ENCODE measurements around the gene LRPAP1.

DNA sequence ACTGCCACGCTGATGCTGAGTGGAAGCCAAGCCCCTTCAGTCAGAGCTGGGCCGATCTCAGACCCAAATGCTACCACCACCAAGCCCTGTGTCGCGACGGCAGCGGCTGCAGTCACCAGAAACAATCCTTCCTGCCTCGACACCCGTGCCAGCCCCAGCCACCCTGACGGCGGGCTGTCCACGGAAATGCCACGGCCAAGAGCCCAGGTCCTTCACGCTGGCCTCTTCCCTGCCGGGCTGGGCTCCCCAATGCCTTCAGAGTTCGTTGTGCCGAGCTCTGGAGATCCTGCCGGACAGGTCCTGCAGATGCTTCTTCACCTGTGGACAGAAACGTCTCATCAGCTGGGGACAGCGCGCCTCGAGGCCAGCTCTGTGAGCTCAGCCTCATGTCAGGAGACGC lies 19.5 kb downstream of the LRPAP1 start:
- TF ChIP-seq, protein P1, sequence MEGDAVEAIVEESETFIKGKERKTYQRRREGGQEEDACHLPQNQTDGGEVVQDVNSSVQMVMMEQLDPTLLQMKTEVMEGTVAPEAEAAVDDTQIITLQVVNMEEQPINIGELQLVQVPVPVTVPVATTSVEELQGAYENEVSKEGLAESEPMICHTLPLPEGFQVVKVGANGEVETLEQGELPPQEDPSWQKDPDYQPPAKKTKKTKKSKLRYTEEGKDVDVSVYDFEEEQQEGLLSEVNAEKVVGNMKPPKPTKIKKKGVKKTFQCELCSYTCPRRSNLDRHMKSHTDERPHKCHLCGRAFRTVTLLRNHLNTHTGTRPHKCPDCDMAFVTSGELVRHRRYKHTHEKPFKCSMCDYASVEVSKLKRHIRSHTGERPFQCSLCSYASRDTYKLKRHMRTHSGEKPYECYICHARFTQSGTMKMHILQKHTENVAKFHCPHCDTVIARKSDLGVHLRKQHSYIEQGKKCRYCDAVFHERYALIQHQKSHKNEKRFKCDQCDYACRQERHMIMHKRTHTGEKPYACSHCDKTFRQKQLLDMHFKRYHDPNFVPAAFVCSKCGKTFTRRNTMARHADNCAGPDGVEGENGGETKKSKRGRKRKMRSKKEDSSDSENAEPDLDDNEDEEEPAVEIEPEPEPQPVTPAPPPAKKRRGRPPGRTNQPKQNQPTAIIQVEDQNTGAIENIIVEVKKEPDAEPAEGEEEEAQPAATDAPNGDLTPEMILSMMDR (tag by site-specific recombination; IDR thresholded peaks at IDR 0.05) = no peak
- TF ChIP-seq YY1 (tag by site-specific recombination; IDR thresholded peaks at IDR 0.05) (no peak), ZNF274 (IDR thresholded peaks at IDR 0.05; ENCODE audit: low read length) (no peak), ZNF274 (tag by site-specific recombination; IDR thresholded peaks at IDR 0.05; ENCODE audit: borderline replicate concordance) (no peak), ZNF140 (tag by site-specific recombination; IDR thresholded peaks at IDR 0.05) (no peak), ZNF202 (tag by site-specific recombination; IDR thresholded peaks at IDR 0.05; ENCODE audit: borderline replicate concordance) (no peak), ZNF394 (tag by site-specific recombination; IDR thresholded peaks at IDR 0.05; ENCODE audit: borderline replicate concordance) (no peak)

All from HEK293 (cell line).